Tibial nerve (tissue), 4 donors: ENCODE measurements around the gene GRM7.

Experiments
- CTCF ChIP-seq, 5 experiments: fragments of 200-600 bp in 3 of 5; fragments of 450-650 bp in 2 of 5; sonication (generic) in 3 of 5; IDR thresholded peaks; one replicate each; pipeline ENCODE4 v1.5.1; 2016 to 2019; ENCODE audit warnings: antibody characterized with exemption in 5 of 5, mild to moderate bottlenecking in 3 of 5, moderate library complexity in 2 of 5
- EP300 ChIP-seq, 2 donors: sonication (generic); formaldehyde crosslinking; IDR thresholded peaks; one replicate each; pipeline ENCODE4 v1.6.1; 2017; ENCODE audit warnings: antibody characterized with exemption in 2 of 2, mild to moderate bottlenecking in 1 of 2
- POLR2A ChIP-seq, 2 donors: fragments of 450-650 bp; IDR thresholded peaks; one replicate each; pipeline ENCODE4 v1.6.1; 2017; ENCODE audit warnings: antibody characterized with exemption in 2 of 2, mild to moderate bottlenecking in 2 of 2, moderate library complexity in 2 of 2

GRCh38 chr3:7749931-7750695, 889.2 kb downstream of the GRM7 start:
- no peak for TF ChIP-seq CTCF (IDR thresholded peaks at IDR 0.05)
- TF ChIP-seq EP300 (IDR thresholded peaks at IDR 0.05): no peak
- no peak for TF ChIP-seq POLR2A (IDR thresholded peaks at IDR 0.05)
